SK-N-SH (cell line): Measurements from ENCODE around the gene CENPX. TPM values are rescaled to one million over a fixed set of nuclear protein-coding genes. Genes with fewer than 3 reads are reported as not detected.
A peak's percentile ranks its signal among the peaks of the same experiment; 100 is the strongest.

Experiments
- CTCF ChIA-PET: fragments of 300-600, 350-600 bp; formaldehyde crosslinking; extraction: SDS; loops from one replicate; lab custom pipeline; 2021; lab: Yijun Ruan, JAX
- POLR2A ChIA-PET: fragments of 350-600 bp; sonication (Branson Sonifier 250); formaldehyde crosslinking; extraction: SDS; loops from one replicate; lab custom pipeline; 2020; ENCODE audit warnings: antibody characterized with exemption, inconsistent platforms; lab: Yijun Ruan, JAX
- DNase-seq: peaks from one replicate; pipeline ENCODE4 v3.0.0; 2012
- H2AFZ ChIP-seq: fragments of 200-600 bp; sonication (generic); 2 replicates; pipeline ENCODE4 v1.8.1; 2016; ENCODE audit warnings: antibody characterized with exemption, mild to moderate bottlenecking, low read depth
- H3F3A ChIP-seq: fragments of 200-600 bp; sonication (generic); replicated peaks from 2 replicates; pipeline ENCODE3; 2016; ENCODE audit warnings: antibody characterized with exemption, mild to moderate bottlenecking; ENCODE audit not compliant: insufficient read depth
- H3K27ac ChIP-seq, 2 experiments: fragments of 200-500 bp in 1 of 2; fragments of 200-600 bp in 1 of 2; sonication (Bioruptor generic) in 1 of 2; sonication (generic), shearing (Covaris generic) in 1 of 2; 2 replicates each; pipeline versions ENCODE4 v1.5.1 to v1.6.1; 2014 to 2016; ENCODE audit warnings: low read depth in 2 of 2, inconsistent platforms in 1 of 2, low read length in 1 of 2, mild to moderate bottlenecking in 1 of 2, mixed read lengths in 1 of 2
- H3K27me3 ChIP-seq: fragments of 200-600 bp; sonication (generic), shearing (Covaris generic); 2 replicates; pipeline ENCODE4 v1.6.1; 2016; ENCODE audit warnings: mixed run types; ENCODE audit not compliant: insufficient read depth
- H3K36me3 ChIP-seq, 2 experiments: fragments of 200-500 bp in 1 of 2; fragments of 200-600 bp in 1 of 2; sonication (Bioruptor generic) in 1 of 2; sonication (generic) in 1 of 2; replicated peaks in 1 of 2; 2 replicates each; pipeline versions ENCODE3 to v1.5.1; 2014 to 2016; ENCODE audit warnings: low read length in 1 of 2, mild to moderate bottlenecking in 1 of 2; ENCODE audit not compliant: insufficient read depth in 2 of 2, control insufficient read depth in 1 of 2
- H3K4me1 ChIP-seq, 2 experiments: fragments of 200-500 bp in 1 of 2; fragments of 200-600 bp in 1 of 2; sonication (Bioruptor generic) in 1 of 2; sonication (generic), shearing (Covaris generic) in 1 of 2; 2 replicates each; pipeline versions ENCODE4 v1.5.1 to v1.6.1; 2014 to 2016; ENCODE audit warnings: low read depth in 1 of 2, low read length in 1 of 2, mixed run types in 1 of 2; ENCODE audit not compliant: insufficient read depth in 2 of 2, control insufficient read depth in 1 of 2
- H3K4me2 ChIP-seq: fragments of 200-600 bp; sonication (generic), shearing (Covaris generic); 2 replicates; pipeline ENCODE4 v1.6.1; 2017; ENCODE audit warnings: mixed run types
- H3K4me3 ChIP-seq, 2 experiments: fragments of 200-500 bp in 1 of 2; fragments of 200-600 bp in 1 of 2; sonication (Bioruptor generic) in 1 of 2; sonication (generic), shearing (Covaris generic) in 1 of 2; 2 replicates each; pipeline versions ENCODE4 v1.5.1 to v1.8.1; 2014 to 2016; ENCODE audit warnings: low read depth in 2 of 2, inconsistent platforms in 1 of 2, low read length in 1 of 2, mild to moderate bottlenecking in 1 of 2, mixed read lengths in 1 of 2, moderate library complexity in 1 of 2
- H3K79me2 ChIP-seq: fragments of 200-600 bp; sonication (generic); 2 replicates; pipeline ENCODE4 v1.8.1; 2017; ENCODE audit warnings: mild to moderate bottlenecking; ENCODE audit not compliant: insufficient read depth
- H3K9ac ChIP-seq: fragments of 200-600 bp; sonication (generic); 2 replicates; pipeline ENCODE4 v1.6.1; 2017; ENCODE audit warnings: mixed run types
- H3K9me2 ChIP-seq: fragments of 200-600 bp; sonication (generic); 2 replicates; pipeline ENCODE4 v1.6.1; 2017; ENCODE audit warnings: mixed run types
- H3K9me3 ChIP-seq: fragments of 200-600 bp; sonication (generic); 2 replicates; pipeline ENCODE4 v1.6.1; 2017; ENCODE audit warnings: mixed run types, mild to moderate bottlenecking, moderate library complexity
- H4K20me1 ChIP-seq: fragments of 200-600 bp; sonication (generic); 2 replicates; pipeline ENCODE4 v1.6.1; 2017; ENCODE audit warnings: mild to moderate bottlenecking, mixed run types; ENCODE audit not compliant: insufficient read depth
- EZH2phosphoT487 ChIP-seq: fragments of 200-600 bp; sonication (generic); IDR thresholded peaks from 2 replicates; pipeline ENCODE4 v1.6.1; 2017; ENCODE audit warnings: low read depth, mixed run types, mild to moderate bottlenecking, antibody characterized with exemption, moderate library complexity, borderline replicate concordance
- FOSL2 ChIP-seq: IDR thresholded peaks from 2 replicates; pipeline ENCODE4 v1.4.0; 2012; ENCODE audit warnings: low read depth, mild to moderate bottlenecking, moderate library complexity, borderline replicate concordance
- FOXM1 ChIP-seq: IDR thresholded peaks from 2 replicates; pipeline ENCODE4 v1.4.0; 2012; ENCODE audit warnings: low read depth, mild to moderate bottlenecking
- GABPA ChIP-seq: IDR thresholded peaks from 2 replicates; pipeline ENCODE4 v1.4.0; 2012; ENCODE audit warnings: low read depth, mild to moderate bottlenecking
- POLR2AphosphoS5 ChIP-seq: IDR thresholded peaks from 2 replicates; pipeline ENCODE4 v1.6.1; 2012; ENCODE audit warnings: low read depth, low read length
- RCOR1 ChIP-seq: fragments of 150-350 bp; IDR thresholded peaks from 2 replicates; pipeline ENCODE4 v1.6.1; 2017; ENCODE audit warnings: antibody characterized with exemption, low read length
- TAF1 ChIP-seq: IDR thresholded peaks from 2 replicates; pipeline ENCODE4 v1.6.1; 2012; ENCODE audit warnings: low read depth, mild to moderate bottlenecking, low read length, moderate library complexity, borderline replicate concordance
- WGBS: methylation state at CpG from one replicate; pipeline ENCODE4 v1.1.6; 2017; ENCODE audit warnings: low lambda C conversion rate; 5-methylcytosine and 5-hydroxymethylcytosine counted together
- polyA plus RNA-seq, 3 experiments: library from polyadenylated mRNA; depleted of rRNA; stranded (reverse); fragments of >200 nt; gene quantifications; 2 replicates each; pipeline ENCODE4 v1.2.3, GENCODE V29; 2012
- TF ChIP-seq, protein P1 (sequence below): IDR thresholded peaks from 2 replicates; pipeline ENCODE4 v1.4.0; 2012; ENCODE audit warnings: low read depth, borderline replicate concordance
- TF ChIP-seq, protein P2 (sequence below): IDR thresholded peaks from 2 replicates; pipeline ENCODE4; 2012

The CENPX gene
- polyA plus RNA-seq, 1 of the 3 experiments (the other 2 are of a cell fraction), result 255 TPM

DNA sequence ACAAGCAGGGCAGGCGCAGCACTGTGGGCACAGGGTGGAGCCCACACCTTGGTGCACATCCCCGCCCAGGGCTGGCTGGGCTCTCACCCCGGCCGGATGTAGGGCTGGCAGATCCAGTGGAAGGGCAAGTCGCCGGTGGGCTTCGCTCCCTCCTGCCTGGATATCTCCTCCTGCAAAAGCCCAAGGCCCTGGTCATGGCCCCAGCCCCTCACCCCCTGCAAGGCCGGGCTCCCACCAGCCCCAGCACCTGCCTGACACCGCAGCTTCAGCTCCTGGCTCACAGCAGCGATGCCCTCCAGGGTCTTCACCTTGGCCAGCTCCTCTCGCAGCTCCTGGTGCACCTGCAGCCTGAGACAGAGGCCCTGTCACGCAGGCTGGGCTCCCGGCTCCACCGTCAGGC lies 37.9 kb upstream of the CENPX start:
- ChIA-PET POLR2A (interaction anchor here (1.0 to 2.2 kb wide), 5 partner anchors 10 to 31 kb away, joined by 3 to 7 read pairs (median 4); partner anchors contain the start of gene DCXR), CTCF (interaction anchor here (2.0 to 8.0 kb wide), 4 partner anchors 23 to 101 kb away, joined by 5 to 47 read pairs (median 8); partner anchors contain the start of genes DCXR and RAC3)
- no peaks in the 10 kb centered on the region for H3K9me3 ChIP-seq
- peaks cover 38% of the 10 kb centered on the region for H3F3A ChIP-seq
- no peak overlapping the region for H3K9ac ChIP-seq
- H3K27me3 ChIP-seq, result no peaks in the 10 kb centered on the region
- H3K4me3 ChIP-seq, result no peak overlapping the region
- no peak overlapping the region for H3K27ac ChIP-seq
- DNase-seq, result no peak
- H2AFZ ChIP-seq, result no peak overlapping the region
- H3K79me2 ChIP-seq, result peaks cover 17% of the 10 kb centered on the region; the same call in 1 of the 2 replicates
- H3K9me2 ChIP-seq, result no peaks in the 10 kb centered on the region
- no peaks in the 10 kb centered on the region for H4K20me1 ChIP-seq
- peaks cover 6 to 21% of the 10 kb centered on the region in 2 experiments; a peak in 2 of 4 replicates for H3K4me1 ChIP-seq
- 95% methylated on average over 10 of the region's 14 CpGs for WGBS
- peaks cover 28 to 85% of the 10 kb centered on the region in 2 experiments for H3K36me3 ChIP-seq
- no peak overlapping the region for H3K4me2 ChIP-seq
- TF ChIP-seq, protein P1, sequence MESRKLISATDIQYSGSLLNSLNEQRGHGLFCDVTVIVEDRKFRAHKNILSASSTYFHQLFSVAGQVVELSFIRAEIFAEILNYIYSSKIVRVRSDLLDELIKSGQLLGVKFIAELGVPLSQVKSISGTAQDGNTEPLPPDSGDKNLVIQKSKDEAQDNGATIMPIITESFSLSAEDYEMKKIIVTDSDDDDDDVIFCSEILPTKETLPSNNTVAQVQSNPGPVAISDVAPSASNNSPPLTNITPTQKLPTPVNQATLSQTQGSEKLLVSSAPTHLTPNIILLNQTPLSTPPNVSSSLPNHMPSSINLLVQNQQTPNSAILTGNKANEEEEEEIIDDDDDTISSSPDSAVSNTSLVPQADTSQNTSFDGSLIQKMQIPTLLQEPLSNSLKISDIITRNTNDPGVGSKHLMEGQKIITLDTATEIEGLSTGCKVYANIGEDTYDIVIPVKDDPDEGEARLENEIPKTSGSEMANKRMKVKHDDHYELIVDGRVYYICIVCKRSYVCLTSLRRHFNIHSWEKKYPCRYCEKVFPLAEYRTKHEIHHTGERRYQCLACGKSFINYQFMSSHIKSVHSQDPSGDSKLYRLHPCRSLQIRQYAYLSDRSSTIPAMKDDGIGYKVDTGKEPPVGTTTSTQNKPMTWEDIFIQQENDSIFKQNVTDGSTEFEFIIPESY, result no peak
- TF ChIP-seq POLR2AphosphoS5, result peak; percentile 3; the same call in 1 of the 2 replicates

DNA sequence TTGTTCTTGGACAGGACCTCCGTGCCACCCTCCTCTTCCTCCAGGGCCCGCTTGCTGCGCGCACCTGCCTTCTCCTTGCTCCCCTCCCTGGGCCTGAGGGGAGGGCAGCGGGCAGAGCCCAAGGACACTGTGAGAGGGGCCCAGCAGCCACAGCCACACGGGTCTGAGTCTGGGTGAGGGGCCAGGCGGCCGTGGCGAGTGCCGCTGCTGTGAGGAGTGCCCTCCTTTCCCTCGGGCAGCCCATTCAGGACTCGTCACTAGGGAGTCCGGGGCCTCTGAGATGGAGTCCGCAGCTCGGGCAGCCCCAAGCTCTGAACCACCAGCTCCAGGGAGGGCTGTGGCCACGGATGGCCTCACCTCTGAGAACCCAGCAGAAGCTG lies 37.3 kb upstream of the CENPX start:
- H3K79me2 ChIP-seq, result peaks cover 17% of the 10 kb centered on the region; the same call in 1 of the 2 replicates
- no peak overlapping the region for H2AFZ ChIP-seq
- H3K9me3 ChIP-seq, result no peaks in the 10 kb centered on the region
- 96% methylated on average over 13 of the region's 16 CpGs for WGBS
- CTCF ChIA-PET, result interaction anchor here (2.0 to 8.0 kb wide), 5 partner anchors 22 to 100 kb away, joined by 5 to 47 read pairs (median 8); partner anchors contain the start of genes DCXR and RAC3
- DNase-seq, result no peak
- H3K9ac ChIP-seq, result no peak overlapping the region
- no peak overlapping the region for H3K4me3 ChIP-seq
- no peaks in the 10 kb centered on the region for H4K20me1 ChIP-seq
- peaks cover 6 to 20% of the 10 kb centered on the region in 2 experiments; a peak in 2 of 4 replicates for H3K4me1 ChIP-seq
- peaks cover 38% of the 10 kb centered on the region for H3F3A ChIP-seq
- no peak overlapping the region for H3K4me2 ChIP-seq
- H3K36me3 ChIP-seq, result peaks cover 28 to 91% of the 10 kb centered on the region in 2 experiments
- H3K9me2 ChIP-seq, result no peaks in the 10 kb centered on the region
- TF ChIP-seq FOXM1 (no peak), TAF1 (no peak), POLR2AphosphoS5 (peak; percentile 41), GABPA (no peak), RCOR1 (no peak), FOSL2 (no peak), EZH2phosphoT487 (no peak)
- TF ChIP-seq, protein P2, sequence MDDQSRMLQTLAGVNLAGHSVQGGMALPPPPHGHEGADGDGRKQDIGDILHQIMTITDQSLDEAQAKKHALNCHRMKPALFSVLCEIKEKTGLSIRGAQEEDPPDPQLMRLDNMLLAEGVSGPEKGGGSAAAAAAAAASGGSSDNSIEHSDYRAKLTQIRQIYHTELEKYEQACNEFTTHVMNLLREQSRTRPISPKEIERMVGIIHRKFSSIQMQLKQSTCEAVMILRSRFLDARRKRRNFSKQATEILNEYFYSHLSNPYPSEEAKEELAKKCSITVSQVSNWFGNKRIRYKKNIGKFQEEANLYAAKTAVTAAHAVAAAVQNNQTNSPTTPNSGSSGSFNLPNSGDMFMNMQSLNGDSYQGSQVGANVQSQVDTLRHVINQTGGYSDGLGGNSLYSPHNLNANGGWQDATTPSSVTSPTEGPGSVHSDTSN, result 0 out of 2 replicates have a peak, but pooled peaks have one; percentile 3
- POLR2A ChIA-PET, result interaction anchor here (1.0 to 2.2 kb wide), 5 partner anchors 9 to 30 kb away, joined by 3 to 7 read pairs (median 4); partner anchors contain the start of gene DCXR
- no peak overlapping the region; a peak in 1 of 4 replicates for H3K27ac ChIP-seq
- H3K27me3 ChIP-seq, result no peaks in the 10 kb centered on the region
